Ovary (tissue), 10 donors: Measurements from ENCODE around the gene HNRNPA1. TPM values are rescaled to one million over a fixed set of nuclear protein-coding genes. Genes with fewer than 3 reads are reported as not detected.
"Not testable (repeated sequence)": the region's sequence is repeated elsewhere in the genome, so short reads cannot be mapped to it uniquely, and the experiment has no call there.

Source experiments
- DNase-seq, 5 donors: peaks; one replicate each; pipeline ENCODE4 v3.0.0-alpha.2; 2019 to 2020
- H3K27ac ChIP-seq, 2 donors: fragments of 200-600 bp; one replicate each; pipeline versions ENCODE4 v1.5.1 to v1.8.0; 2019 to 2022
- H3K27me3 ChIP-seq: fragments of 200-600 bp; one replicate; pipeline ENCODE4 v1.8.0; 2022
- H3K36me3 ChIP-seq: fragments of 200-600 bp; sonication (generic); one replicate; pipeline ENCODE4 v1.5.1; 2019
- H3K4me1 ChIP-seq: one replicate; pipeline ENCODE4 v1.8.1; 2013; ENCODE audit warnings: mild to moderate bottlenecking, moderate library complexity; ENCODE audit not compliant: insufficient read depth
- H3K4me3 ChIP-seq: fragments of 200-600 bp; sonication (generic); one replicate; pipeline ENCODE4 v1.5.1; 2017
- H3K9me3 ChIP-seq, 2 donors: fragments of 200-600 bp in 1 of 2; sonication (generic) in 1 of 2; one replicate each; pipeline versions ENCODE4 v1.5.1 to v1.8.1; 2013 to 2019; ENCODE audit warnings: mild to moderate bottlenecking in 1 of 2, moderate library complexity in 1 of 2
- EP300 ChIP-seq: sonication (generic); formaldehyde crosslinking; IDR thresholded peaks from one replicate; pipeline ENCODE4 v1.6.1; 2017; ENCODE audit warnings: antibody characterized with exemption
- POLR2A ChIP-seq: fragments of 450-650 bp; IDR thresholded peaks from one replicate; pipeline ENCODE4 v1.6.1; 2017; ENCODE audit warnings: antibody characterized with exemption, mild to moderate bottlenecking, moderate library complexity
- WGBS, 3 donors: extraction: QIAGEN DNeasy Blood & Tissue Kit in 1 of 3; methylation state at CpG; one replicate each; pipeline versions ENCODE4 v1.1.5 to v1.1.7; 2013 to 2017; 5-methylcytosine and 5-hydroxymethylcytosine counted together
- intact Hi-C, 4 donors: fragments of 100-400 bp; cut with DNase I; formaldehyde crosslinking; loops; one replicate each; pipeline versions ENCODE4 v1.11.0 to v1.15.1; 2022 to 2023
- long read RNA-seq, 3 donors: library from polyadenylated mRNA in 2 of 3; unstranded in 2 of 3; transcript quantifications; one replicate each; pipeline ENCODE4 v2.0.0 and lab custom pipeline, GENCODE V29; 2021 to 2026
- polyA plus RNA-seq, 2 donors: library from polyadenylated mRNA; stranded (reverse); fragments of 200-250 nt in 1 of 2; fragments of 350-450 nt in 1 of 2; fragmentation: Illumina TruSeq in 1 of 2; extraction: RNeasy Lipid Tissue Mini Kit (QIAGEN cat#74804) in 1 of 2; gene quantifications; one replicate each; pipeline ENCODE4 v1.2.3, GENCODE V29; 2013 to 2014
- total RNA-seq, 7 donors: library from RNA; depleted of rRNA in 2 of 7; stranded (reverse); fragments of >200 nt in 2 of 7; fragmentation: NEBNext Ultra II Directional in 3 of 7; extraction: Animal tissue kit (Norgen Biotek cat#: 25700) in 3 of 7; gene quantifications; one replicate each; pipeline versions ENCODE4 v1.1.0 to v1.2.4, GENCODE V29; 2016 to 2023
- TF ChIP-seq, protein P1 (sequence below), 3 donors: fragments of 450-650 bp in 2 of 3; fragments of 200-600 bp in 1 of 3; IDR thresholded peaks; one replicate each; pipeline versions ENCODE4 v1.5.1 to v1.8.0; 2016 to 2022; ENCODE audit warnings: antibody characterized with exemption in 3 of 3, mild to moderate bottlenecking in 1 of 3
- donor health status: DM: no; HTN: no; CAD: no; lungs with moderate emphysema.
- donor health status: DM: no; HTN: no; CAD: no.
- donor health status: Bipolar disorder and iron deficiency.
- donor health status: DM: yes; HTN: yes; CAD: no.
- donor health status: DM: no; HTN: no; CAD: no.
- donor health status: DM: yes; HTN: yes; CAD: no.

Gene HNRNPA1
- 1,000 to 10,000 TPM in 5 of 7 donors, 100 to 1,000 TPM in 2; 586 to 2,586 (median 2,385) TPM for total RNA-seq
- polyA plus RNA-seq = 1,000 to 10,000 TPM; 2,375 to 2,506 TPM
- long read RNA-seq, donor 1, full-length matches to known transcripts = 24,388 of 25,659 reads
- long read RNA-seq, donor 1, partial matches to known transcripts = 590 of 25,659 reads
- long read RNA-seq, donor 1, other reads (novel, unspliced or antisense) = 681 of 25,659 reads
- long read RNA-seq, donor 2, full-length matches to known transcripts = 885 of 1,294 reads
- long read RNA-seq, donor 2, partial matches to known transcripts = 339 of 1,294 reads
- long read RNA-seq, donor 2, other reads (novel, unspliced or antisense) = 70 of 1,294 reads
- long read RNA-seq, donor 3, full-length matches to known transcripts = 3,042 of 3,170 reads
- long read RNA-seq, donor 3, partial matches to known transcripts = 59 of 3,170 reads
- long read RNA-seq, donor 3, other reads (novel, unspliced or antisense) = 69 of 3,170 reads

DNA sequence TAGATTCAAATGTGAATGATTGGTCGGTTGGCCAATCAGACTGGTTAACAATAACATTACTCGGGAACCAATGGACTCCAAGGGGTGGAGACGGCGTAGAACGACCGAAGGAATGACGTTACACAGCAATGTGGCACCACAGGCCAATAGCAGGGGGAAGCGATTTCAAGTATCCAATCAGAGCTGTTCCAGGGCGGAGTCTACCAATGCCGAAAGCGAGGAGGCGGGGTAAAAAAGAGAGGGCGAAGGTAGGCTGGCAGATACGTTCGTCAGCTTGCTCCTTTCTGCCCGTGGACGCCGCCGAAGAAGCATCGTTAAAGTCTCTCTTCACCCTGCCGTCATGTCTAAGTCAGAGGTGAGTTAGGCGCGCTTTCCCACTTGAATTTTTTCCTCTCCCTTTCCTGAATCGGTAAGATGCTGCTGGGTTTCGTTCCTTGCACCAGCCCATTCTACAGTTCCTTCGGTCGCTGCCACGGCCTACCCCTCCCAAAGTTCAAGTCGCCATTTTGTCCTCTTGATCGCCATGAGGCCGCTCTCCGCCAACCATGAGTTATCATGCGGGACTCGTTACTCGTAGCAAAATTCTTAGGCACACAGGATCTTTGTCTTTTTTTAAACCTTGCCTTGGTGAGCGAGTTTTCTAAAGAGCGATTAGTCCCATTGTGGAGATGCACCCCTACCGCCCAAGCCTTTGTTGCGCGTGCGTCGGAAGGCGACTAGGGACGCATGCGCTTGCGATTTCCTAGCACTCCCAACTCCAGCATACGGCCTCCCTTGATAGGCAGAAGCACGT lies at the start of gene HNRNPA1:
Gene HNRNPA1, plus strand, starts transcription at position 259 of the 793 bp plus-strand sequence. Its CDS starts 82 bp downstream, at position 341.
- intact Hi-C loops = loop anchor here in 2 of 4 donors (5.0 to 10.0 kb wide), 3 partner anchors 56 to 77 kb away; no protein-coding TSS in a partner anchor
- H3K27ac ChIP-seq = peak within 1 kb of the TSS; percentile 89 to 96
- peak within 1 kb of the TSS; percentile 65 for H3K4me3 ChIP-seq
- TF ChIP-seq, protein P1, sequence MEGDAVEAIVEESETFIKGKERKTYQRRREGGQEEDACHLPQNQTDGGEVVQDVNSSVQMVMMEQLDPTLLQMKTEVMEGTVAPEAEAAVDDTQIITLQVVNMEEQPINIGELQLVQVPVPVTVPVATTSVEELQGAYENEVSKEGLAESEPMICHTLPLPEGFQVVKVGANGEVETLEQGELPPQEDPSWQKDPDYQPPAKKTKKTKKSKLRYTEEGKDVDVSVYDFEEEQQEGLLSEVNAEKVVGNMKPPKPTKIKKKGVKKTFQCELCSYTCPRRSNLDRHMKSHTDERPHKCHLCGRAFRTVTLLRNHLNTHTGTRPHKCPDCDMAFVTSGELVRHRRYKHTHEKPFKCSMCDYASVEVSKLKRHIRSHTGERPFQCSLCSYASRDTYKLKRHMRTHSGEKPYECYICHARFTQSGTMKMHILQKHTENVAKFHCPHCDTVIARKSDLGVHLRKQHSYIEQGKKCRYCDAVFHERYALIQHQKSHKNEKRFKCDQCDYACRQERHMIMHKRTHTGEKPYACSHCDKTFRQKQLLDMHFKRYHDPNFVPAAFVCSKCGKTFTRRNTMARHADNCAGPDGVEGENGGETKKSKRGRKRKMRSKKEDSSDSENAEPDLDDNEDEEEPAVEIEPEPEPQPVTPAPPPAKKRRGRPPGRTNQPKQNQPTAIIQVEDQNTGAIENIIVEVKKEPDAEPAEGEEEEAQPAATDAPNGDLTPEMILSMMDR (IDR thresholded peaks at IDR 0.05) = no peak
- TF ChIP-seq POLR2A (peak; percentile 98), EP300 (no peak)
- DNase-seq = peak; percentile 93 to 98 (median 94)
- 0 to 1% (median 0%) methylated on average over 48 of the region's 48 CpGs for WGBS, 3 donors
- H3K4me1 ChIP-seq = peaks cover 6% of the 10 kb centered on the region
- no peaks in the 10 kb centered on the region for H3K9me3 ChIP-seq
- no peaks in the 10 kb centered on the region for H3K36me3 ChIP-seq
- H3K27me3 ChIP-seq = no peaks in the 10 kb centered on the region

DNA sequence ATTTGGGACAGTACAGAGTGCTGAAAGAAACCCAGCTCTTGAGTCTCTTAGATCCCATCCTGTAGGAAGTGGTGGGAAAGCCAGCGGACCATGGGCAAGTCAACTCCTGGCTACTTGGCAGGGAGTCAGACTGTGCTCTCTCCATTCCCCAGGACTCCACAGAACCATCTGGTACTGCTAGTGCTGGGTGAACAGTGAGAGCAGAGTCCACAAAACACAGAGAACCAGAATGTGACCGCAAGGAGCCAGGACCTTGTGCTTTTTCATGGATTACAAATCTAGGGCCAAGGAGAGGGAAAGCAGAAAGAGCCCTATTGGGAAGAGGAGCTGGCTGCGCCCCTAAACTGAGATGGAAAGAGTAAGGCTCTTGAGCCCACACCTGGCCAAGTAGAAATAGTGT lies 49.3 kb upstream of the HNRNPA1 start:
- H3K4me3 ChIP-seq, H3K27ac ChIP-seq, H3K4me1 ChIP-seq, H3K36me3 ChIP-seq, intact Hi-C loops, H3K9me3 ChIP-seq, DNase-seq, H3K27me3 ChIP-seq: not testable (repeated sequence)
- WGBS, 3 donors = 92 to 96% (median 94%) methylated on average over 3 of the region's 3 CpGs

DNA sequence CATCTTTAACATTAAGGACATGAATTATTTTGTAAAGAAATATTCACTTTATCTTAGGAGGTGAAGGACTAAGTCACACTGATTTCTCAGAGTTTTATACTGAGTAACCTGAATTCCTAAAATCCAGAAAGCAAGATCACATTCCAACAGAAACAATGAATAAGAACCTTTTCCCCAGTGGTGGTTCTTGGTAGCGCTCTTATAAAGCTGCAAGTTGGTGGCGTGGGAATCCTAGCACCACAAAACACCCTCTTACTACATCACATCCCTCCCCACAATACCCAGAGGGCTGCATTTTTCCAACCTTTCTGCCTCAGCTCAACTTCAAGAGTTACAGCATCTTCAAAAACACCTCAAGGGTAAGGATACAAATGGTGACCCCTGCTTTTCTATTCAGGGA lies 47.7 kb upstream of the HNRNPA1 start:
- Histone ChIP-seq H3K27ac (no peak overlapping the region), H3K4me3 (no peak overlapping the region), H3K27me3 (no peaks in the 10 kb centered on the region), H3K4me1 (peaks cover 8% of the 10 kb centered on the region), H3K9me3 (no peaks in the 10 kb centered on the region), H3K36me3 (no peaks in the 10 kb centered on the region)
- 20 to 44% (median 21%) methylated on average over 2 of the region's 2 CpGs for WGBS, 3 donors
- no peak for DNase-seq
- TF ChIP-seq, protein P1 (IDR thresholded peaks at IDR 0.05) = peak in 1 of 3 donors; percentile 28
- no peak for TF ChIP-seq EP300
- intact Hi-C loops = no loop called here

DNA sequence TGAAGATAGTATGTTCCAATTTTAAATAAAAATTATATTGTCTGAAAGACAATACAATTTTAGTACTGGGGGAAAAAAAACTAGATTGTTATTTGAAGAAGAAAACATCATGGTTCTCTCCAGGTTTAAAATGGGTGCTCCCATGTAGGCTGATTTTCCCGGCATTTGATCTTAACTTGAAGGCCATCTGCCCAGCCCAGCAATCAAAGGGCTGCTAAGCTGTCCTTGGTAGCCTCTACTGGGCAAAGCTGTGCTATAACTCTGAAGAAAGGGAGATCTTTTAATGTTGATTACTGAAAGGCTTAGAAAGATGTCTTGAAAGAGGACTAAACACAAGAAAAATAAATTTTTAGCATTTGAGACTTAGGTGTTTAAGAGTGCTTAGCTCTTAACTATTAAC lies 42.0 kb upstream of the HNRNPA1 start:
- Histone ChIP-seq H3K36me3 (no peaks in the 10 kb centered on the region), H3K27ac (no peak overlapping the region), H3K4me1 (no peaks in the 10 kb centered on the region), H3K9me3 (no peaks in the 10 kb centered on the region), H3K4me3 (no peak overlapping the region), H3K27me3 (no peaks in the 10 kb centered on the region)
- whole genome bisulfite sequencing, 3 donors = 75 to 88% (median 88%) methylated on average over 1 of the region's 1 CpG
- TF ChIP-seq EP300 = no peak
- TF ChIP-seq POLR2A = no peak
- TF ChIP-seq, protein P1 (IDR thresholded peaks at IDR 0.05) = no peak
- intact Hi-C loops = no loop called here
- no peak for DNase-seq
